Fibroblast of mammary gland (primary cell): Measurements from ENCODE around the gene SMIM1.

Source experiments
- DNase-seq: peaks from one replicate; pipeline ENCODE4 v3.0.0-alpha.2; 2010; ENCODE audit warnings: low read depth
- H3K4me3 ChIP-seq: 2 replicates; pipeline ENCODE4 v1.5.1; 2011; ENCODE audit warnings: low read depth, mild to moderate bottlenecking, low read length, moderate library complexity; ENCODE audit not compliant: control insufficient read depth
- TF ChIP-seq, protein P1 (sequence below): conservative IDR thresholded peaks from 2 replicates; pipeline ENCODE4 v1.5.1; 2011; ENCODE audit warnings: low read depth, low read length, inconsistent platforms; ENCODE audit not compliant: control insufficient read depth, insufficient read depth

Gene SMIM1

DNA sequence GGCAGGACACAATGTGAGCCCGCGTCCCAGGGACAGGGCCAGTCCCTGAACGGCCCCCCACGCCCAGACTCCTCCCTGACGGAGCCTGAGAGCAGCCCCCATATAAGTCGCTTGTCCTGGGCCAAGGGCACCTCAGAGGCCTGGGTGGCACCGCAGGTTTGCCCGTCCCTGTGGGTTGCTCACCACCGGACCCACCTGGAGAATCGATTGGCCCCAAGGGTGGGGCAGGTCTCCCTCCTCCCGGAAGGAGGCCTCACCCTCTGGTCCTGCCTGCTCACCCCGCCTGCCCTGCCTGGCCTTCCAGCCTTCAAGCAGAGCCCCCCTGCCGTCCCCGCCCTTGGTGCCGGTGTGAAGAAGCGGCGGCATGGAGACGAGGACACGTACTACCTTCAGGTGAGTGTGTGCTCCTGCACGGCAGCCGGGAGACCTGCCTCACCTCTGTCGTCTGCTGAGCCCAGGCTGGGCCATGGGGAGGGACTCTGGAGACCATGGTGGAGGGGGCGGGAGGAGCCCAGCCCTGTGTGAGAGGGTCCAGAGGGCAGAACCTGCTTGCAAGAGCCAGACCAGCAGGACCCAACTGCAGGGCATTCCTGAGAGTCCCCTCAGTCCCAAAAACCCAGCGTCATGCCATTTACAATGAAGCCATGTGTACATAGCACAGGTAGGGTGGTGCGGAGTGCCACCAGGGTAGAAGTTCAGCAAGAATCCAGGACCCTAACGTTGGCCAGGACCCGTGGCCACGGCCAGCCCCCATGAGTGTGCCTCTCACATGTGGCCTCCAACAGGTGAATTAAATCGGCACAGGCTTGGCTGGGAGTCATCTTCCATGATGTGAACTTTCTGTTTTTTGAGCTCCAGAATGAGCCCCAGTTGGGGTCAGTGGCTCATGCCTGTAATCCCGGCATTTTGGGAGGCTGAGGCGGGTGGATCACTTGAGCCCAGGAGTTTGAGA is 44.4 kb upstream of the SMIM1 start:
- no peak for DNase-seq
- TF ChIP-seq, protein P1, sequence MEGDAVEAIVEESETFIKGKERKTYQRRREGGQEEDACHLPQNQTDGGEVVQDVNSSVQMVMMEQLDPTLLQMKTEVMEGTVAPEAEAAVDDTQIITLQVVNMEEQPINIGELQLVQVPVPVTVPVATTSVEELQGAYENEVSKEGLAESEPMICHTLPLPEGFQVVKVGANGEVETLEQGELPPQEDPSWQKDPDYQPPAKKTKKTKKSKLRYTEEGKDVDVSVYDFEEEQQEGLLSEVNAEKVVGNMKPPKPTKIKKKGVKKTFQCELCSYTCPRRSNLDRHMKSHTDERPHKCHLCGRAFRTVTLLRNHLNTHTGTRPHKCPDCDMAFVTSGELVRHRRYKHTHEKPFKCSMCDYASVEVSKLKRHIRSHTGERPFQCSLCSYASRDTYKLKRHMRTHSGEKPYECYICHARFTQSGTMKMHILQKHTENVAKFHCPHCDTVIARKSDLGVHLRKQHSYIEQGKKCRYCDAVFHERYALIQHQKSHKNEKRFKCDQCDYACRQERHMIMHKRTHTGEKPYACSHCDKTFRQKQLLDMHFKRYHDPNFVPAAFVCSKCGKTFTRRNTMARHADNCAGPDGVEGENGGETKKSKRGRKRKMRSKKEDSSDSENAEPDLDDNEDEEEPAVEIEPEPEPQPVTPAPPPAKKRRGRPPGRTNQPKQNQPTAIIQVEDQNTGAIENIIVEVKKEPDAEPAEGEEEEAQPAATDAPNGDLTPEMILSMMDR: no peak
- H3K4me3 ChIP-seq: no peak overlapping the region

DNA sequence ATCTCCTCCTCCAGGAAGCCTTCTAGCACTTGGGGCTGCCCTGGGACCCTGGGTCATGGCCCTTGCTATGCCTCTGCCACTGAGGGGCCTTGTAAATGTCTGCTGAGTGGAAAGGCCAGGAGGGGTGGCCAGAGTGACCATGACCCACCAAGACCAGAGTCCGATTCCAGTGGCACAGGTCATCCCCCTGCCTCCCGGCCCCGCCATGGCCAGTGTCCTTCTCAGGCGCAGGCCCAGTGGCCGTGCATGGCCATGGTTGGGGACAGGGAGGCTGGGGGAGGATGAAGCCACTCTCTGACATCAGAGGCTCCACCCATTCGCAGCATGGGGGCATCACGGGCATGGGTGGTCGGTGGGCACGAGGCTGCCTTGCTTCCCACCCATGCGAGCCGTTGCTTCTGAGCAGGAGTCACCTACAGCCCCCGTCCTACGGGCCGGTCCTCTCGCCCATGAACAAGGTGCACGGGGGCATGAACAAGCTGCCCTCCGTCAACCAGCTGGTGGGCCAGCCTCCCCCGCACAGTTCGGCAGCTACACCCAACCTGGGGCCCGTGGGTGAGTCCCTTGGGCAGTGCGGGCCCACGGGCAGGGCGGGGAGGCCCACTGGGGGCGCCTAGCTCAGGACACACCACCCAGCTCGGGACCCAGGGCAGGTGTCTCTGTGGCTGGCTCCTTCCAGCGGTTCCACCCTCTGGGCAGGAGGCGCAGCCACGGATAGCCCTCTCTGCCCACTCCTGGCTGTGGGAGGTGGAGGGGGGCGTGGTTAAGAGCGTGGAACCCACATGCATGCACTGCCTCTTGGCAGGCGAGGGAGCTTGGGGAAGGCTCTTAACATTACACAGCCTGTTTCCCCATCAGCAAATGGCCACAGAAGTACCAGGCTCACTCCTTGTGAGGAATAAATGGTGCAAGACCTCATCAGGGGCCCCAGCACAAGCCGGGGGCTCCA is 42.7 kb upstream of the SMIM1 start:
- peak; percentile 6 for DNase-seq
- TF ChIP-seq, protein P1: no peak
- no peak overlapping the region for H3K4me3 ChIP-seq

DNA sequence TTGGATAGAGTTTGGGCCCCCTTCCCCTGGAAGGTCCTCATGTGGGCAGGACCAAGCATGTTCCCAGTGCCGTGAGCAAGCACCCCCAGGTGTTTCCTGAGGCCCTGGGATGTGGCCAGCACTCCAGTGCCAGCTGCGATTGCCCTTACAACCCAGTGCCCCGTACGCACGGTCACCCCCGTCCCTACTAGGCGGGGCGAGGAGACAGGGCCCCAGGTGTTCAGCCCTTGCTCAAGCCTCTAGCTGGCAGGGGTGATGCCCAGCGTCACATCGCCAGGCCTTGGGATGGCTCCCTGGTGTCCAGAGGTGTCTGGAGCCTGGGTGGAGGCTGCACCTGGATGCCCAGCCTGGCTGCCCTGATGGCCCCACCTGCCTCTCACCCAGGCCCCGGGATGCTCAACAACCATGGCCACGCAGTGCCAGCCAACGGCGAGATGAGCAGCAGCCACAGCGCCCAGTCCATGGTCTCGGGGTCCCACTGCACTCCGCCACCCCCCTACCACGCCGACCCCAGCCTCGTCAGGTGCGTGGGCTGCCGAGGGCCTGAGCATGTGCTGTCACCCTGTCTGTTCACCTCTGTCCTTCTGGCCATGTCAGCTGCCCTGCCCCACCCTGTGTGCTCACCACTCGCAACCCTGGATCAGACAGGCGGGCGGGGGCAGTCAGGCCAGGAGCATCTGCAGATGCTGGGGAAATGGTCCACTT is 41.9 kb upstream of the SMIM1 start:
- no peak overlapping the region for H3K4me3 ChIP-seq
- TF ChIP-seq, protein P1: no peak
- DNase-seq: no peak

DNA sequence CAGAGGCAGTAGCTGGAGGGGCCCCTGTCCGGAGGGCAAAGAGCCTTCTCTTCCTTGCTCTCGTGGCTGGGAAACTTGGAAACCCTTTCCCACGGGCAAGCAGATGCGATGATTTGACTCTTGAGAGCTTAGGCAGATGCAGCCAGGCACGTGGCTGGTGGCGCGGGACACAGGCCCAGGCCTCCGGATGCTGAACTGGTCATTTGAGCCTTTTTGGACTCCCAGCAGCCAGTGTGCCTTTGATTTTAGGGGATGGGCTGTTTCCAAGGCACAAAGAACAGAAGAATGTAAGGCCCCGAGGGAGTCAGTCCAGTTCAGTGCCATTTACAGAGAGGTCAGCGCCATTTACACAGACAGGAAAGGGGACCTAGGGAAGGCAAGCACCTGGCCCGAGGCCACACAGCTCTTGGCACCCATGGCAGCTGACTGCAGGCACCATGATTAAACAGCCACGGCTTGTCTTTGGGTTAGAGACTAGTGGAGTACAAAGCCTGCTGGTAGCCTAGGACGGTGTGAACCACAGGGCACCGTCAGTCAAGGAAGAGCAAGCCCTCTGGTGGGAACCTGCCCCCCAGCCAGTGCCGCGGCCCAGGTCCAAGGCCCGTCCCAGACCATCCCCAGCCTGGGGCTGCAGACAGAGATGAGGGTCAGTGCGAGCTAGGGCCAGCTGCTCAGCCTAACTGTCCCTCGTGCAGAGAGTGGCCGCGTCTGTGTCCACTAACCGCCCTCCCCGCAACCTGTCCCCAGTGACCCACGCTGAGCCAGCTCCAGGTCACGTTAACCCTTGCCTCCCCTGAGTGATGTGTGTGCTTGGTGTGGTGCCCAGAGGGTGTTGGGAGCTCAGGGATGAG is 40.7 kb upstream of the SMIM1 start:
- TF ChIP-seq, protein P1: no peak
- no peak overlapping the region for H3K4me3 ChIP-seq
- no peak for DNase-seq

DNA sequence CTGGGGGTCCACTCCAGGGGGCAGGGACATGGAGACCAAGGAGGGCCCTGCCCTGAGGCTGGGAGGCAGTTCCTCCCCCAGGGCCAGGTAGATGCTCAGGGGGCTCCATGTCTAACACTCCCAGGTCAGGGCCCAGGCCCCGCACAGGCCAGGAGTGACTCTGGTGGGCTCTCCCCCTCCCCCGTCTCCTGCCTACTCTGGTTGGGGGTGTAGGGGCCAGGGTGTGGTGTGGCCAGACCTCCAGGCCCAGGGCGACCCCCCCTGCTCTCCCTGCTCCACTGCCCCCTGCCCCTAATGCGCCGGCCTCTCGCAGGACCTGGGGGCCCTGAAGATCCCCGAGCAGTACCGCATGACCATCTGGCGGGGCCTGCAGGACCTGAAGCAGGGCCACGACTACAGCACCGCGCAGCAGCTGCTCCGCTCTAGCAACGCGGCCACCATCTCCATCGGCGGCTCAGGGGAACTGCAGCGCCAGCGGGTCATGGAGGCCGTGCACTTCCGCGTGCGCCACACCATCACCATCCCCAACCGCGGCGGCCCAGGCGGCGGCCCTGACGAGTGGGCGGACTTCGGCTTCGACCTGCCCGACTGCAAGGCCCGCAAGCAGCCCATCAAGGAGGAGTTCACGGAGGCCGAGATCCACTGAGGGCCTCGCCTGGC is 40.0 kb upstream of the SMIM1 start:
- TF ChIP-seq, protein P1: no peak
- H3K4me3 ChIP-seq: no peak overlapping the region
- peak; percentile 9 for DNase-seq
